ENCODE measurements around the gene ADGRG6.
A peak's percentile ranks its signal among the peaks of the same experiment; 100 is the strongest.
"Not testable (repeated sequence)": the region's sequence is repeated elsewhere in the genome, so short reads cannot be mapped to it uniquely, and the experiment has no call there.

The ADGRG6 gene

DNA sequence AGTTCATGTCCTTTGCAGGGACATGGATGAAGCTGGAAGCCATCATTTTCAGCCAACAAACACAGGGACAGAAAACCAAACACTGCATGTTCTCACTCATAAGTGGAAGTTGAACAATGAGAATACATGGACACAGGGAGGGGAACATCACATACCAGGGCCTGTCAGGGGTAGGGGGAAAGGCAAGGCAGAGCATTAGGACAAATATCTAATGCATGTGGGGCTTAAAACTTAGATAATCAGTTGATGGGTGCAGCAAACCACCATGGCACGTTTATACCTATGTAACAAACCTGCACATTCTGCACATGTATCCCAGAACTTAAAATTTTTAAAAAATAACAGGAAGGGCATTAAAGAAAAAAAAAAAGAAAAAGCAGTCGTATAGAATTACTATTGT is 153.0 kb downstream of the ADGRG6 start:
- not testable (repeated sequence) for DNase-seq

DNA sequence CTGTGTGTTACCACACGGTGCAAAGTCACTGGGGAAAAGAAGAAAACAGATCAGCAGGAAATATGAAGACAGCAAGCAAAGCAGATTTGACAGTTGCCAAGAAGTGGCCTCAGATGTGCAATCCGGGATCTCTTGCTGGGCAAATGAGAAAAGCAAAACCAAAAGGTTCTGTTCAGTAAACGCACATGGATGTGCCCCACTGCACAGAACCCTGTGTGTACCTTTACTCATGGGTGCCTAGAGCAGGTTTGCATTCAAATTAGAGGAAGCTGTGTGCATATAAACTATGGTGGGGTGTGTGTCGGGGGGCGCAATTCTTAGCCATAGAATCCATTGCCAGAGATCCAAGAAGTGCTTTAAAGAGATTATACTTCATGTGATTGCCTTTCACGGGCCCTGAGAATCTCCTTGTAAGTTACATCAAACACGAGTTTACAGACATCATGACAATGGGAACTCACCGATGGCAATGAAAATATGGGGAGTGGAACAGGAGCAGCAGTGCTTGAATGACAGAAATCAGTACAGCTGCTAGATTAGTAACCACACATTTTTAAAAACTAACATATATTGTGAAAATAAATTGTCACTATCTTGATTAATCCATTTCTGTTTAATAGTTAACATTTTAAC is 154.3 kb downstream of the ADGRG6 start:
- DNase-seq: no peak

DNA sequence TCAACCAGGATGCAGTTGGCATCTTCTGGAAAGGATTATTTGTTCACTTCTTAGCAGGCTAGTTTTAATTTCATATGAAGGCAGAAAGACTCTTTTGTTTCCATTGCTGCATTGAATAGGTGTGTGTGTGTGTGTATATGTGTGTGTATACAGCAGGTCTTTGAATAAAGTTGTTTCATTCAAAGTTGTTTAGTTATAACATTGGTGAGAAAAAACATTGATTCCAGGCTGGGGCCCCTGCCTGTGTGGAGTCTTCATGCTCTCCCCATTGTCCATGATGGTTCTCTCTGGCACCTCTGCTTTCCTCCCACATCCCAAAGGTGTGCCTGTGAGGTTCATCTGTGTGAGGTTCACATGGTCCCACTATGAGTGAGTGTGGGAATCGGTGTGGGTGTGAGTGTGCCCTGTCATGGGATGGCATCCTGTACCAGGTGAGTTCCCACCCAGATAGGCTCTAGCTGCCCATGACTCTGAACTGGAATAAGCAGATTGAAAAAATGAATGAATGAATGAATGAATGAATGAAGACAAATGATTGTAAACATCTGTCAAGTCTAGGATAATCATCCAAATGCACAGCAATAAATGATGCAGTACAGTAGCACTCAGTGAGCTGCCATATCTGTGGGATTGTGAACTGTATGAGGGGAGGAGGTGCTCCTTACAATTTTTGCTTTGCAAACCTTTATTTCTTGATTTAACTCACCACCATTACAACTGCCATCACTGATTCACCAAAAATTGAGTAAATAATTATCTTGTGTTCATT is 156.0 kb downstream of the ADGRG6 start:
- DNase-seq: no peak

DNA sequence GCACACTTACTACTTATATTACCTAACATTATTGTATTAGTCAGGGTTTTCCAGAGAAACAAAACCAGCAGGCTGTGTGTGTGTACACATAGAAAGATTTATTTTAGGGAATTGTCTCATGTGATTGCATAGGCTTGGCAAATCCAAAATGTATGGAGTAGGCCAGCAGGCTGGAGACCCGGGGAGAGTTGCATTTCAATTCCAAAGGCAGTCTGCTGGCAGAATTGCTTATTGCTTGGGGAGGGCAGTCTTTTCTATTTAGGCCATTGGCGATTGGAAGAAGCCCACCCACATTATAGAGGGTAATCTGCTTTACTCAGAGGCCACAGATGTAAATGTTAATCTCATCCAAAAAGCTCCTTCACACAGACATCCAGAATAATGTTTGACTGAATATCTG is 157.0 kb downstream of the ADGRG6 start:
- DNase-seq: peak; percentile 42

DNA sequence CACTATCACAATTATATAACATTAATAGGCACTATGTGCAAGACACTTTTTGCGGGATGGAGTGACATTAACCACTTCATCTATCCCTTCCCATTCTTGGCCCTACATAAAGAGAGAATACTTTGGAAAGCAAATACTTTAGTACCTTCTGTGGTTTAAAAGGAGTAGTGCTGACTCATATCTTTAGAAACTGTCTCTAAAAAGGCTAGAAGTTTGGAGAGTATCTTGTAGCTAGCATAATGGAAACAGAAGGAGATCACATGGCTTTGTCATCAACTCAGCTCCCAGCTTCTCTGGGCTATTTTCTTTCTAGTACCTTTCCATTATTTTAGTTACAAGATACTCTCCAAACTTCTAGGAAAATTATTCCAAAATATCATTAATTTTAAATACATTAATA is 157.5 kb downstream of the ADGRG6 start:
- DNase-seq: no peak

DNA sequence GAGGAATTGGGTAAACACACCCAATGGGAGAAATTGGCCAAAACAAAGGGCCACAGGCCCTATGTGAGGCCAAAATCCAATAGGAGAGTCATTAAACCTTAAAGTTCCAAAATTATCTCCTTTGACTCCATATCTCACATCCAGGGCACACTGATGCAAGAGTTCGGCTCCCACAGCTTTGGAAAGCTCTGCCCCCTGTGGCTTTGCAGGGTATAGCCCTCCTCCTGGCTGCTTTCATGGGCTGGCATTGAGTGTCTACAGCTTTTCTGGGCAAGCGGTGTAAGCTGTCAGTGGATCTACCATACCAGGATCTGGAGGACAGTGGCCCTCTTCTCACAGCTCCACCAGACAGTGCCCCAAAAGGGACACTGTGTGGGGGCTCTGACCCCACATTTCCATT is 160.5 kb downstream of the ADGRG6 start:
- DNase-seq: no peak

GRCh38 chr6:142463988-142464387 is 162.2 kb downstream of the ADGRG6 start:
- DNase-seq: no peak

DNA sequence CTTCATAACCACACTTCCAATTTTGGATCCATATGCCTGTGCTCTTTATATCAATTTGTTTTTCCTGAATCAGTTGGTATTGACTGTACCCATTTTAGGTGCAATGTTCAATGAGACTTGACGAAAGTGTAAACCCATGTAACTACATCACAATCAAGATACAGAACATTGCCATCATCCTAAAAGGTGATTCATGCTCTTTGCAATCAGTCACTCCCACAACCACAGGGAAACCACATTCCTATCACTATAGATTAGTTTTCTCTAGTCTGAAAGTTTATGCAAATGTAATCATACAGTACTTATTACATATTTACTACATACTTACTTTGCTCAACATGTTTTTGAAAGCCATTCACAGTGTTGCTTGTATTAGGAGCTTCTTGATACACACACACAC is 167.4 kb downstream of the ADGRG6 start:
- DNase-seq: no peak

DNA sequence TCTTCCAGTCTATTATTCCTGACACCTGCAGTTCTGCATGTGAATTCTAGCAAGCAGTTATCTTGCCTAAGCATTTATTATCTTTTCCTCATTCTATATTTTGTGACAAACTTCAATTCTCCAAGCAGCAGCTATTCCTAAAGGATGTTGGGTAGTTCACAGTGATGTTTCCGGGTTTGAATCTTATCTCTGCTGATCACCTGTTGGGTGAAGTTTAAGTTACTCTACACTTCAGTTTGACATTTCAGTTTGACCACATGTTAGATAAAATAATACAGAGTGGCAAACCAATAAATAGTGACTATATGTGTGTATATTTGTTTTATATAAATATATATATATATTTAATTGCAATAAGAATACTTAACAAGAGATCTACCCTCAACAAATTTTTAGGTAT is 168.6 kb downstream of the ADGRG6 start:
- DNase-seq: no peak

DNA sequence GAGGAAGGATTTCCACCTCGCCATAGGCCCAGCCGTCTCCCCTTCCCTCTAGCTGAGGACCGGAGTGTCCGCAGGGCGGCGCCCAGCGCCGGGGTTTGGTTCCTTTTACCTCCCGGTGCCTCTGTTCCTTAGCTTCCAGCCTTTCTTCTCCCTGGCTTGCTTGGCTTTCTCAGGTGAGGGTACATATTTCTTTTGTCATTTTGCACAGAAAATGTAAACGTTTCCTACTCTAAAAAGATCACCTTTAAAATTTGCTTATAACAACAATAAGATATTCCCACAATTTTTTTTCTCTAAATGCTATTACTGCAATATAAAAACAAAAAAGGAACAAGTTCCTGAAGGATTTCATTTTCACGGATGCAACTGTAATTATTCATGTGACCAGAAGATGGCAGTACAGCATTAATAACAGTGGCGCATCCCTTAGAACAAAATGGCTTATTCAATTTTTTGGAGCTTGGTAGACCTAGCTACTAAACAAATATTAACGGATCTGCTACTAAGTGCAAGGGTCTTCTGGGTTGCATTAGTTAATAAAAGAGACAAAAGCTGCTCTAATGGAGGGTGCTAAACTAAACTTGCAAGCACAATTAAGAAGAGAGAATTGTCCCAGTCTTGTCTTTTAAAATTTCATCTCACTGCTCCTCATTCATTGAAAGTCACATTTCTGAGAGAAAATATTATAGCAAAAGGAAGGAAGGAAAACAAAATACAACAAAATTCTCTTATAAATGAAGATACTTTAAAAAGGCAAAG is 172.9 kb downstream of the ADGRG6 start:
- DNase-seq: peak; percentile 88

DNA sequence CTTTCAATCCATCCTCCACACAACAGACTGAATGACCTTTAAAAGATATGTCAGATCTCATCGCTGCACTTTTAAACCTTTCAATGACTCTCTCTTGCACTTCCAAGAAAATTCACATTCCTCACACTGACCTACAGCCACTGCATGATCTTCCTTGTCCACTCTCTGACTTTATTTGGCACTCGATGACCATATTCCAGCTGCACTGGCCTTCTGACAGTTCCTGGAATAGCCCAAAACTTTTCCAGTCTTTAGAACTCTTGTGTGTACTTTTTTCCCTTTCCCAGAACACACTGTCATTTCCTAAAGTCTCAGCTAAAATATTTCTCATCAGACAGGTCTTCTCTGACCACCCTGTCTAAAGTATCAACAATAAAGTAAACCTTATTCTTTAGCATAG is 174.6 kb downstream of the ADGRG6 start:
- DNase-seq: no peak

DNA sequence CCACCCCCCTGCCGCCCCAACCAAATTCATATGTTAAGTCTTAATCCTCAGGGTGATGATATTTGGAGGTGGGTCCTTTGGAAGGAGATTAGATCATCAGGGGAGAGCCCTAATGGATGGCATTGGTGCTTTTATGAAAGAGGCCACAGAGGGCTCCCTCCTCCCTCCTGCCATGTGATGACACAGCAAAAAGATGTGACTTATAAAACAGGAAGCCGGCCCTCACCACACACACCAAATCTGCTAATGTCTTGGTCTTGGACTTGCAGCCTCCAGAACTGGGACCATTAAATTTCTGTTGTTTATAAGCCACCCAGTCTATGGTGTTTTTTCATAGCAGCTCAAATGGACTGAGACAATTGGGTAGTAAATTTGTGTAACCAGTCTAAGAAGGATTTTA is 176.3 kb downstream of the ADGRG6 start:
- DNase-seq: peak; percentile 74

DNA sequence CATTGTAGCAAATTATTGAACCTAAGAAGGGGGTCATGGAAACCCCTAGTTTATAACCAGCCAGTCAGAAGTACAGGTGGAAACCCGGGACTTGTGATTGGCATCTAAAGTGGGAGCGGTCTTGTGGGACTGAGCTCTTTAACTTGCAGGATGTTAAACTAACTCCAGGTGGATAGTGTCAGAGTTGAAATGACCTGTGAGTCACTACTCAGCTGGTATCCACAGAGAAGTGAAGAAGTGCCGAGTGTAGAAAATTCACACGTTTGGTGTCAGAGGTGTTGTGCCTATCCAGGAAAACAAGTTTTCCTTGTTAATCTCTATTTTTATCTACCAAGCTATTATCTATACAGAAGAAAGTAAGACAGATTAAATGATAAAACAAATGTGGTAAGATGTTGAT is 179.7 kb downstream of the ADGRG6 start:
- DNase-seq: no peak

DNA sequence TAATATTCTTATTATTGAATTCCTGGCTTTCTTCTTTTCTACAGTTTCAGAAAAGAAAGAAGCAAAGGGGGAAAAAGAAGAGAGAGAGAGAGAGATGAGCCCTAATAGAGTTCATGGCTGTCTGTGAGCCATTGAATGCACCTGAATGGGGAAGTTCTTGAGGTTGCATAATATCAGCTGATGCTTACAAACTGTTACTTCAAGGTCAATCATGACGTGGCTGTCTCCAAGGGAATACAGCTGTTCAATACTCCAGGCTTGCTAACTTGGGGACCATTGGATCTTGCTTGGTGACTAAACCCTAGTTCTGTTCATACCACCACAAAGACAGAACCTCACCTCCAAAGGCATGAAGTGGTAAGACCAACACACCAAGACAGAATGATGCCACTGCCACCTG is 180.4 kb downstream of the ADGRG6 start:
- DNase-seq: no peak

DNA sequence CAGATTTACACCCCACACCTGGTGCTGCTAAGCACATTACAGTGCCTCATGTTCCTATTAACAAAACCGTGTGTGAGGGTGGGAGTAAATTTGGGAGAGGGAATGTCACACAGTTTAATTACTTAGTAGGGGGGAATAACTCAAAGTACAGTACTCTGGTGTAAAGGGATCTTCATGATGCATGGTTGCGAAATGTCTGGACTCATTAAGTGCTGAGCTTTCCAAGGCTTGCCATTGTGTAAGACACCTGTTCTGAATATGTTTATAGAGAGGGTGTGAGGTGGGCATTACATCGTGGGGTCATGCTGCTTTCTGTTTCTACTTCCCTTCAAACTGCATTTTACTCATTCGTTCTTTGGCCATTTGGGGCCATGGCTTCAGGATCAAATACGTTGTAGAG is 181.2 kb downstream of the ADGRG6 start:
- DNase-seq: peak; percentile 38

GRCh38 chr6:142485256-142485655 is 183.4 kb downstream of the ADGRG6 start:
- no peak for DNase-seq

- DNase-seq: no peak
Observed at GRCh38 chr6:142489722-142490610, 188.2 kb downstream of the ADGRG6 start.
